GM12878 (cell line): ENCODE results near the gene FUT6. TPM values are rescaled to one million over a fixed set of nuclear protein-coding genes. Genes with fewer than 3 reads are reported as not detected.

Experiments used
- ATAC-seq: fragments of 200-7000 bp; cut with Tn5 transposase; 3 replicates; pipeline ENCODE4 v1.9.1; 2020; ENCODE audit warnings: mild to moderate bottlenecking, moderate library complexity
- BruUV-seq: library from RNA; stranded (reverse); fragments of 400-500 nt; replicated peaks from 2 replicates; lab custom pipeline; 2021; lab: Mats Ljungman, UMichigan
- CTCF ChIA-PET: fragments of 300-600 bp; sonication (Branson Sonifier 250); formaldehyde crosslinking; extraction: SDS; loops from one replicate; lab custom pipeline; 2021; ENCODE audit warnings: inconsistent platforms; lab: Yijun Ruan, JAX
- POLR2A ChIA-PET: fragments of 350-600 bp; formaldehyde crosslinking; extraction: SDS; loops from one replicate; lab custom pipeline; 2021; ENCODE audit warnings: inconsistent platforms; lab: Charles Lee
- RAD21 ChIA-PET: fragments of 300-600 bp; sonication (Branson Sonifier 250); formaldehyde crosslinking; loops from one replicate; lab custom pipeline; 2023; ENCODE audit warnings: antibody characterized with exemption; ENCODE audit not compliant: unreplicated experiment; lab: Charles Lee
- SMC1A ChIA-PET: fragments of 300-600 bp; sonication (Branson Sonifier 250); formaldehyde crosslinking; loops from one replicate; lab custom pipeline; 2023; ENCODE audit not compliant: unreplicated experiment, uncharacterized antibody; lab: Charles Lee
- DNase-seq: peaks from one replicate; pipeline ENCODE4 v3.0.0-alpha.2; 2011; ENCODE audit warnings: low read depth, low spot score
- FAIRE-seq: peaks from 3 replicates; lab custom pipeline; 2011; peaks lifted over from hg19 to GRCh38; lab: Jason Lieb, UNC
- H2AFZ ChIP-seq: 2 replicates; pipeline ENCODE4 v1.6.0; 2011; ENCODE audit warnings: low read depth, low read length, control low read depth; ENCODE audit not compliant: control insufficient read depth
- H3K27ac ChIP-seq: 2 replicates; pipeline ENCODE4 v1.5.1; 2011; ENCODE audit warnings: control low read depth; ENCODE audit not compliant: control insufficient read depth, insufficient read depth
- H3K27me3 ChIP-seq, 2 experiments: replicated peaks in 1 of 2; 2 replicates each; pipeline versions ENCODE4 v1.6.0 to v1.6.1; 2011; ENCODE audit warnings: low read length in 1 of 2; ENCODE audit not compliant: control insufficient read depth in 2 of 2, insufficient read depth in 2 of 2
- H3K36me3 ChIP-seq, 2 experiments: 2 replicates each; pipeline ENCODE4 v1.5.1; 2011; ENCODE audit warnings: low read length in 1 of 2; ENCODE audit not compliant: control insufficient read depth in 2 of 2, insufficient read depth in 2 of 2
- H3K4me1 ChIP-seq: 2 replicates; pipeline ENCODE4 v1.6.1; 2011; ENCODE audit warnings: mild to moderate bottlenecking, low read length, moderate library complexity, mixed read lengths; ENCODE audit not compliant: control insufficient read depth, insufficient read depth
- H3K4me2 ChIP-seq: 2 replicates; pipeline ENCODE4 v1.6.0; 2011; ENCODE audit warnings: control low read depth; ENCODE audit not compliant: control insufficient read depth, insufficient read depth
- H3K4me3 ChIP-seq: fragments of 200-600 bp; sonication (generic); 2 replicates; pipeline ENCODE4 v1.5.1; 2016
- H3K79me2 ChIP-seq: 2 replicates; pipeline ENCODE4 v1.6.0; 2011; ENCODE audit warnings: low read length; ENCODE audit not compliant: control insufficient read depth, insufficient read depth
- H3K9ac ChIP-seq: 2 replicates; pipeline ENCODE4 v1.8.0; 2011; ENCODE audit warnings: low read length, control low read depth, mixed read lengths; ENCODE audit not compliant: control insufficient read depth, insufficient read depth
- H3K9me3 ChIP-seq: replicated peaks from 3 replicates; pipeline ENCODE4 v1.5.1; 2011; ENCODE audit warnings: mild to moderate bottlenecking, low read length; ENCODE audit not compliant: control insufficient read depth, insufficient read depth
- H4K20me1 ChIP-seq: 2 replicates; pipeline ENCODE4 v1.6.0; 2011; ENCODE audit not compliant: control insufficient read depth, insufficient read depth
- CHD2 ChIP-seq: IDR thresholded peaks from 2 replicates; pipeline ENCODE4 v1.6.1; 2011; ENCODE audit warnings: low read depth, low read length, improper control_type of control experiment, borderline replicate concordance
- CREM ChIP-seq: IDR thresholded peaks from 2 replicates; pipeline ENCODE4 v1.6.1; 2014; ENCODE audit warnings: antibody characterized with exemption, low read depth
- IKZF2 ChIP-seq, 2 experiments: fragments of 450-650 bp; IDR thresholded peaks; 2 replicates each; pipeline ENCODE4 v1.6.1; 2017; ENCODE audit warnings: mild to moderate bottlenecking in 2 of 2, moderate library complexity in 2 of 2
- IRF3 ChIP-seq: fragments of 450-650 bp; IDR thresholded peaks from 2 replicates; pipeline ENCODE4 v1.6.1; 2014; ENCODE audit warnings: mild to moderate bottlenecking
- MAX ChIP-seq: IDR thresholded peaks from 2 replicates; pipeline ENCODE4 v1.6.1; 2012; ENCODE audit warnings: low read depth, low read length, improper control_type of control experiment
- NBN ChIP-seq: fragments of 450-650 bp; IDR thresholded peaks from 2 replicates; pipeline ENCODE4 v1.6.1; 2016
- RAD21 ChIP-seq: IDR thresholded peaks from 2 replicates; pipeline ENCODE4 v1.6.1; 2011; ENCODE audit warnings: mild to moderate bottlenecking, low read depth, low read length, moderate library complexity; ENCODE audit not compliant: insufficient read depth
- RCOR1 ChIP-seq: conservative IDR thresholded peaks from 2 replicates; pipeline ENCODE4 v1.6.1; 2012; ENCODE audit warnings: low read depth, low read length, improper control_type of control experiment
- SMAD1 ChIP-seq: fragments of 450-650 bp; IDR thresholded peaks from 2 replicates; pipeline ENCODE4 v1.6.1; 2018; ENCODE audit warnings: mild to moderate bottlenecking, low read depth; ENCODE audit not compliant: partially characterized antibody
- TAF1 ChIP-seq: IDR thresholded peaks from 2 replicates; pipeline ENCODE4 v1.6.1; 2011; ENCODE audit warnings: mild to moderate bottlenecking, low read depth, low read length, borderline replicate concordance
- WGBS: methylation state at CpG from one replicate; pipeline ENCODE4 v1.1.6; 2016; ENCODE audit warnings: low lambda C conversion rate; ENCODE audit not compliant: insufficient replicate concordance, insufficient coverage; ENCODE audit errors: missing lambda C conversion rate; 5-methylcytosine and 5-hydroxymethylcytosine counted together
- in situ Hi-C: fragments of 300-500 bp; cut with MboI; formaldehyde crosslinking; loops from 9 replicates; pipeline ENCODE4 v1.14.3; 2018; ENCODE audit warnings: mixed read lengths
- intact Hi-C: fragments of 100-400 bp; cut with micrococcal nuclease; formaldehyde crosslinking; loops from one replicate; pipeline ENCODE4 v1.14.2; 2022; ENCODE audit not compliant: unreplicated experiment
- polyA plus RNA-seq, 11 experiments: library from polyadenylated mRNA; depleted of rRNA in 4 of 11; unstranded in 6 of 11; stranded (reverse) in 5 of 11; fragments of >200 nt; fragmentation: Nextera tagmentation in 4 of 11; fragmentation: Illumina TruSeq in 1 of 11; extraction: Ambion mirVana in 4 of 11; extraction: Trizol in 1 of 11; gene quantifications; 1 replicate in 1 of 11; 2 replicates in 10 of 11; pipeline versions ENCODE4 v1.2.1 to v1.2.3, GENCODE V29; 2011 to 2016; ENCODE audit warnings: inconsistent platforms in 2 of 11, missing spikeins in 2 of 11, low read depth in 1 of 11
- total RNA-seq, 4 experiments: library from RNA; depleted of rRNA in 3 of 4; stranded (reverse); fragments of >200 nt in 3 of 4; fragmentation: Illumina TruSeq in 1 of 4; extraction: Trizol in 1 of 4; gene quantifications; 2 replicates each; pipeline versions ENCODE4 v1.2.1 to v1.2.3, GENCODE V29; 2013 to 2021
- TF ChIP-seq, protein P1 (sequence below): fragments of 450-650 bp; IDR thresholded peaks from 2 replicates; pipeline ENCODE4 v1.6.1; 2017; ENCODE audit warnings: mild to moderate bottlenecking, moderate library complexity
- TF ChIP-seq, protein P2 (sequence below): IDR thresholded peaks from 2 replicates; pipeline ENCODE4 v1.6.1; 2011; ENCODE audit warnings: mild to moderate bottlenecking, low read depth, low read length, moderate library complexity; ENCODE audit not compliant: insufficient replicate concordance
- TF ChIP-seq, protein P3 (sequence below): IDR thresholded peaks from 2 replicates; pipeline ENCODE4 v1.6.1; 2012; ENCODE audit warnings: mild to moderate bottlenecking, low read depth, low read length

The FUT6 gene
- total and polyA plus RNA-seq, 10 of the 15 experiments (the other 5 are each of a cell fraction or from before 2014, with no cell fraction given) = not detected

DNA sequence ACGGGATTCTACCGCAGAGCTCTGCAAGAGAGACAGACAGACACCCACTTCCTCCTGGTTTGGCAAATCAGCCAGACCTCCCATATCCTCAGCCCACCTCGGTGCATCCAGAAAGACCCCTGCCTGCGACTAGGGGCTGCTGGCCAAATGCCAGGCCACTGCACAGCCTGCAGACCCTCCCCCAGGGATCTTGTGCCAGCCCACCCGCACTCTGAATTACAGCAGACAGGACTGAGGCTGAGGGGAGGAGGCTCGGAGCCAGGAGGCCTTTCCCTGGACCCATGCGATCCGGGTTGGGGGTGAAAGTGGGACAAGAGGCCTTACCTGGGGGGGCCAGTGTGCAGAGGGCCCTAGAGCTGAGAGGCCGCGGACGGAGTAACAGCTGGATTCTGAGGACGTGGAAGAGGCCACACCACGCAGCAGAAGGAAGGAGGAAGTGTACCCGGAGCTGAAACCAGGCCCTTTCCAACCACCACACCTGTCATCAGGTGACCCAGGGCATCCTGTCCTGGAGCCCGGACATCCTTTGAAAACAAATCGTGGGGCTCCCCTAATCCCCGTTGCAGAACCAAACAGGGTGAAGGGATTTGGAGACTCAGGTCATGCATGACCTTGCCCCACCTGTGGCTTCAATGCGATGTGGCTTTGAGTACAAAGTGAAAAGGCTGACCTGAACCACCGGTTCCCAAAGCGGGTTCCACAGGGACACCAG is 993 bp downstream of the FUT6 start:
- no peaks in the 10 kb centered on the region for H4K20me1 ChIP-seq
- no peaks in the 10 kb centered on the region for H3K4me1 ChIP-seq
- no peak overlapping the region for H3K9ac ChIP-seq
- no peak overlapping the region for H3K4me3 ChIP-seq
- H3K9me3 ChIP-seq = no peaks in the 10 kb centered on the region
- POLR2A ChIA-PET = no interaction called here
- no peak for ATAC-seq
- H3K4me2 ChIP-seq = no peak overlapping the region
- no peak overlapping the region for H2AFZ ChIP-seq
- BruUV-seq = no TSS peak
- no peaks in the 10 kb centered on the region for H3K79me2 ChIP-seq
- no peak for FAIRE-seq
- in situ Hi-C loops (no loop called here), intact Hi-C loops (no loop called here)
- H3K27ac ChIP-seq = no peak overlapping the region
- no peak for DNase-seq
- H3K27me3 ChIP-seq = no peaks in the 10 kb centered on the region; a peak in 1 of 4 replicates
- RAD21 ChIA-PET = no interaction called here
- H3K36me3 ChIP-seq = no peaks in the 10 kb centered on the region
- CTCF ChIA-PET = interaction anchor here (0.6 kb wide), 1 partner anchor 30 kb away, joined by 3 read pairs; no protein-coding TSS in a partner anchor
- SMC1A ChIA-PET = no interaction called here
- WGBS = 27% methylated on average over 18 of the region's 20 CpGs
- TF ChIP-seq, protein P1, sequence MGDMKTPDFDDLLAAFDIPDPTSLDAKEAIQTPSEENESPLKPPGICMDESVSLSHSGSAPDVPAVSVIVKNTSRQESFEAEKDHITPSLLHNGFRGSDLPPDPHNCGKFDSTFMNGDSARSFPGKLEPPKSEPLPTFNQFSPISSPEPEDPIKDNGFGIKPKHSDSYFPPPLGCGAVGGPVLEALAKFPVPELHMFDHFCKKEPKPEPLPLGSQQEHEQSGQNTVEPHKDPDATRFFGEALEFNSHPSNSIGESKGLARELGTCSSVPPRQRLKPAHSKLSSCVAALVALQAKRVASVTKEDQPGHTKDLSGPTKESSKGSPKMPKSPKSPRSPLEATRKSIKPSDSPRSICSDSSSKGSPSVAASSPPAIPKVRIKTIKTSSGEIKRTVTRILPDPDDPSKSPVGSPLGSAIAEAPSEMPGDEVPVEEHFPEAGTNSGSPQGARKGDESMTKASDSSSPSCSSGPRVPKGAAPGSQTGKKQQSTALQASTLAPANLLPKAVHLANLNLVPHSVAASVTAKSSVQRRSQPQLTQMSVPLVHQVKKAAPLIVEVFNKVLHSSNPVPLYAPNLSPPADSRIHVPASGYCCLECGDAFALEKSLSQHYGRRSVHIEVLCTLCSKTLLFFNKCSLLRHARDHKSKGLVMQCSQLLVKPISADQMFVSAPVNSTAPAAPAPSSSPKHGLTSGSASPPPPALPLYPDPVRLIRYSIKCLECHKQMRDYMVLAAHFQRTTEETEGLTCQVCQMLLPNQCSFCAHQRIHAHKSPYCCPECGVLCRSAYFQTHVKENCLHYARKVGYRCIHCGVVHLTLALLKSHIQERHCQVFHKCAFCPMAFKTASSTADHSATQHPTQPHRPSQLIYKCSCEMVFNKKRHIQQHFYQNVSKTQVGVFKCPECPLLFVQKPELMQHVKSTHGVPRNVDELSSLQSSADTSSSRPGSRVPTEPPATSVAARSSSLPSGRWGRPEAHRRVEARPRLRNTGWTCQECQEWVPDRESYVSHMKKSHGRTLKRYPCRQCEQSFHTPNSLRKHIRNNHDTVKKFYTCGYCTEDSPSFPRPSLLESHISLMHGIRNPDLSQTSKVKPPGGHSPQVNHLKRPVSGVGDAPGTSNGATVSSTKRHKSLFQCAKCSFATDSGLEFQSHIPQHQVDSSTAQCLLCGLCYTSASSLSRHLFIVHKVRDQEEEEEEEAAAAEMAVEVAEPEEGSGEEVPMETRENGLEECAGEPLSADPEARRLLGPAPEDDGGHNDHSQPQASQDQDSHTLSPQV = no peak
- TF ChIP-seq CHD2 (no peak), IKZF2 (IDR thresholded peaks at IDR 0.05) (no peak), RAD21 (no peak), MAX (no peak), IRF3 (no peak), CREM (no peak), NBN (no peak), TAF1 (no peak), RCOR1 (no peak), SMAD1 (no peak)
- TF ChIP-seq, protein P2, sequence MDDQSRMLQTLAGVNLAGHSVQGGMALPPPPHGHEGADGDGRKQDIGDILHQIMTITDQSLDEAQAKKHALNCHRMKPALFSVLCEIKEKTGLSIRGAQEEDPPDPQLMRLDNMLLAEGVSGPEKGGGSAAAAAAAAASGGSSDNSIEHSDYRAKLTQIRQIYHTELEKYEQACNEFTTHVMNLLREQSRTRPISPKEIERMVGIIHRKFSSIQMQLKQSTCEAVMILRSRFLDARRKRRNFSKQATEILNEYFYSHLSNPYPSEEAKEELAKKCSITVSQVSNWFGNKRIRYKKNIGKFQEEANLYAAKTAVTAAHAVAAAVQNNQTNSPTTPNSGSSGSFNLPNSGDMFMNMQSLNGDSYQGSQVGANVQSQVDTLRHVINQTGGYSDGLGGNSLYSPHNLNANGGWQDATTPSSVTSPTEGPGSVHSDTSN = no peak
- TF ChIP-seq, protein P3, sequence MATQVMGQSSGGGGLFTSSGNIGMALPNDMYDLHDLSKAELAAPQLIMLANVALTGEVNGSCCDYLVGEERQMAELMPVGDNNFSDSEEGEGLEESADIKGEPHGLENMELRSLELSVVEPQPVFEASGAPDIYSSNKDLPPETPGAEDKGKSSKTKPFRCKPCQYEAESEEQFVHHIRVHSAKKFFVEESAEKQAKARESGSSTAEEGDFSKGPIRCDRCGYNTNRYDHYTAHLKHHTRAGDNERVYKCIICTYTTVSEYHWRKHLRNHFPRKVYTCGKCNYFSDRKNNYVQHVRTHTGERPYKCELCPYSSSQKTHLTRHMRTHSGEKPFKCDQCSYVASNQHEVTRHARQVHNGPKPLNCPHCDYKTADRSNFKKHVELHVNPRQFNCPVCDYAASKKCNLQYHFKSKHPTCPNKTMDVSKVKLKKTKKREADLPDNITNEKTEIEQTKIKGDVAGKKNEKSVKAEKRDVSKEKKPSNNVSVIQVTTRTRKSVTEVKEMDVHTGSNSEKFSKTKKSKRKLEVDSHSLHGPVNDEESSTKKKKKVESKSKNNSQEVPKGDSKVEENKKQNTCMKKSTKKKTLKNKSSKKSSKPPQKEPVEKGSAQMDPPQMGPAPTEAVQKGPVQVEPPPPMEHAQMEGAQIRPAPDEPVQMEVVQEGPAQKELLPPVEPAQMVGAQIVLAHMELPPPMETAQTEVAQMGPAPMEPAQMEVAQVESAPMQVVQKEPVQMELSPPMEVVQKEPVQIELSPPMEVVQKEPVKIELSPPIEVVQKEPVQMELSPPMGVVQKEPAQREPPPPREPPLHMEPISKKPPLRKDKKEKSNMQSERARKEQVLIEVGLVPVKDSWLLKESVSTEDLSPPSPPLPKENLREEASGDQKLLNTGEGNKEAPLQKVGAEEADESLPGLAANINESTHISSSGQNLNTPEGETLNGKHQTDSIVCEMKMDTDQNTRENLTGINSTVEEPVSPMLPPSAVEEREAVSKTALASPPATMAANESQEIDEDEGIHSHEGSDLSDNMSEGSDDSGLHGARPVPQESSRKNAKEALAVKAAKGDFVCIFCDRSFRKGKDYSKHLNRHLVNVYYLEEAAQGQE = no peak
